ENCODE results near the gene BORCS6. TPM values are rescaled to one million over a fixed set of nuclear protein-coding genes. Genes with fewer than 3 reads are reported as not detected.

BORCS6 gene
- total and polyA plus RNA-seq, 2 of the 13 experiments (the other 11 are each of a cell fraction or from before 2014, with no cell fraction given): 2.0 to 5.1 TPM

- TF ChIP-seq ZHX2 (IDR thresholded peaks at IDR 0.05; ENCODE audit: low read depth): peak; percentile 47; the same call in 1 of the 2 replicates
- TF ChIP-seq ZHX2 (CRISPR knock-in tag; IDR thresholded peaks at IDR 0.05; ENCODE audit: borderline replicate concordance): no peak; the same call in 1 of the 2 replicates
- no peak for TF ChIP-seq NFATC3 (CRISPR knock-in tag; IDR thresholded peaks at IDR 0.05)
- TF ChIP-seq TP53 (CRISPR knock-in tag; conservative IDR thresholded peaks at IDR 0.05): no peak
- 0 out of 2 replicates have a peak, but pooled peaks have one; percentile 16 for TF ChIP-seq CHD4 (IDR thresholded peaks at IDR 0.05; ENCODE audit: borderline replicate concordance, low read length)
- TF ChIP-seq MIER2 (CRISPR knock-in tag; IDR thresholded peaks at IDR 0.05): peak; percentile 75
- TF ChIP-seq ZNF790 (CRISPR knock-in tag; IDR thresholded peaks at IDR 0.05; ENCODE audit: borderline replicate concordance): no peak
- TF ChIP-seq ARNTL (CRISPR knock-in tag; IDR thresholded peaks at IDR 0.05): 0 out of 2 replicates have a peak, but pooled peaks have one; percentile 16
- TF ChIP-seq CBX1 (IDR thresholded peaks at IDR 0.05; ENCODE audit: low read depth): no peak
- TF ChIP-seq RAD21 (CRISPR knock-in tag; IDR thresholded peaks at IDR 0.05): 0 out of 2 replicates have a peak, but pooled peaks have one; percentile 17
- no peak for TF ChIP-seq PITX1 (CRISPR knock-in tag; IDR thresholded peaks at IDR 0.05)
- 0 out of 2 replicates have a peak, but pooled peaks have one; percentile 16 for TF ChIP-seq CBFB (CRISPR knock-in tag; IDR thresholded peaks at IDR 0.05)
- no peak; the same call in 1 of the 2 replicates for TF ChIP-seq ZNF263 (CRISPR knock-in tag; IDR thresholded peaks at IDR 0.05)
- TF ChIP-seq SMAD3 (CRISPR knock-in tag; IDR thresholded peaks at IDR 0.05): peak; percentile 82
- TF ChIP-seq KLF9 (CRISPR knock-in tag; IDR thresholded peaks at IDR 0.05; ENCODE audit: low read depth): no peak
- no peak for TF ChIP-seq ZNF501 (CRISPR knock-in tag; IDR thresholded peaks at IDR 0.05)
- TF ChIP-seq ZSCAN30 (CRISPR knock-in tag; IDR thresholded peaks at IDR 0.05): no peak
- TF ChIP-seq ZBTB2 (CRISPR knock-in tag; IDR thresholded peaks at IDR 0.05; ENCODE audit: low read depth): no peak
- no peak for TF ChIP-seq GPN1 (CRISPR knock-in tag; IDR thresholded peaks at IDR 0.05; ENCODE audit: borderline replicate concordance)
- peak; percentile 29; the same call in 1 of the 2 replicates for TF ChIP-seq NR2C2 (CRISPR knock-in tag; IDR thresholded peaks at IDR 0.05; ENCODE audit: borderline replicate concordance)
- no peak for TF ChIP-seq TBL1XR1 (IDR thresholded peaks at IDR 0.05; ENCODE audit: borderline replicate concordance, low read length, partially characterized antibody)
- TF ChIP-seq CBX2 (IDR thresholded peaks at IDR 0.05; ENCODE audit: low read depth, low read length): no peak
- no peak for TF ChIP-seq CBX2 (CRISPR knock-in tag; IDR thresholded peaks at IDR 0.05; ENCODE audit: low read depth)
- TF ChIP-seq MAF1 (CRISPR knock-in tag; IDR thresholded peaks at IDR 0.05; ENCODE audit: borderline replicate concordance): peak; percentile 99
These were observed 31.0 kb upstream of the BORCS6 start (continued) for GRCh38 chr17:8220783-8221662.

Measured in HepG2 (cell line).